Measurements from ENCODE around the gene KIAA1755.

GRCh38 chr20:38286586-38287531, 26.3 kb upstream of the KIAA1755 start:
- TF ChIP-seq MXI1 (conservative IDR thresholded peaks at IDR 0.05; ENCODE audit: poor library complexity, severe bottlenecking) (no peak), CTCF (IDR thresholded peaks at IDR 0.05; ENCODE audit: poor library complexity, severe bottlenecking) (no peak), REST (IDR thresholded peaks at IDR 0.05; ENCODE audit: borderline replicate concordance) (no peak), POLR2AphosphoS5 (IDR thresholded peaks at IDR 0.05) (no peak), RAD21 (conservative IDR thresholded peaks at IDR 0.05) (no peak), TAF1 (IDR thresholded peaks at IDR 0.05; ENCODE audit: low read depth) (no peak), EZH2 (IDR thresholded peaks at IDR 0.05; ENCODE audit: borderline replicate concordance, insufficient read depth, low read length, poor library complexity, severe bottlenecking) (no peak), EP300 (conservative IDR thresholded peaks at IDR 0.05; ENCODE audit: poor library complexity, severe bottlenecking) (no peak)

Measured in neural cell (in vitro differentiated cells).